ENCODE data around the gene BTBD16.

DNA sequence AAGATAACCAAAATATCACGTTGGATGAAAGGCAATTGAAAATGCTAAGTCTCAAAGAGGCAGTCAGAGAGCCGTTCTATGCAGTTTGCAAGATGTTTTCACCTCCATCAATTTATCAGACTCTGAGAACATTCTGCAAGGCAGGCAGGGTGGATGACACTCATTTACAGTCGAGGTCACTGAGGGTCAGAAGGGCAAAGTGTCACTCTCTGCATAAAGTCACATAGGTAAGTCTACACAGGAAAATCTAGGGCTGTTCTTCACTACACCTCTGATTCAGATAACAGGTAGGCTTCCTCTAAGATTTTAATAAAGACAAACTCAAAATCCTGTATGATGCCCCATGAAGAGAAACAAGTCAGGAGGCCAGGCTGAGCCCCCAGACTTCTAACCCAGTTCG lies 102.0 kb downstream of the BTBD16 start:
- TF ChIP-seq POU2F2 (IDR thresholded peaks at IDR 0.05; ENCODE audit: low read depth, low read length) (no peak), POLR2A (IDR thresholded peaks at IDR 0.05; ENCODE audit: low read depth, low read length) (no peak), POLR2AphosphoS5 (IDR thresholded peaks at IDR 0.05; ENCODE audit: low read depth, low read length) (no peak), TAF1 (IDR thresholded peaks at IDR 0.05; ENCODE audit: low read depth, low read length) (no peak)
